NCI-H1417 (cell line): Measurements from ENCODE around the gene AMELY.
"Not testable (repeated sequence)": the region's sequence is repeated elsewhere in the genome, so short reads cannot be mapped to it uniquely, and the experiment has no call there.

Experiments used
- DNase-seq, 3 experiments: peaks; one replicate each; lab custom pipeline; 2025; lab: John Stamatoyannopoulos, UW

AMELY gene

GRCh38 chrY:6911253-6911881 is at the start of gene AMELY:
Gene AMELY (minus strand): TSS chrY:6911752. CDS start chrY:6872608, 39,144 bp downstream.
- no peak for DNase-seq

- DNase-seq: no peak
These were observed 38.4 kb upstream of the AMELY start for GRCh38 chrY:6949947-6950346.

GRCh38 chrY:6948378-6948777 is 36.8 kb upstream of the AMELY start:
- no peak for DNase-seq

- no peak for DNase-seq
These were observed 36.1 kb upstream of the AMELY start for GRCh38 chrY:6947695-6948094.

- DNase-seq: no peak
These were observed 23.9 kb upstream of the AMELY start for GRCh38 chrY:6935497-6935896.

GRCh38 chrY:6931779-6932396 is 20.3 kb upstream of the AMELY start:
- no peak for DNase-seq

GRCh38 chrY:6929237-6929636 is 17.7 kb upstream of the AMELY start:
- DNase-seq: no peak

GRCh38 chrY:6928265-6928664 is 16.7 kb upstream of the AMELY start:
- DNase-seq: no peak

GRCh38 chrY:6921061-6921460 is 9.5 kb upstream of the AMELY start:
- DNase-seq: no peak

- DNase-seq: no peak
These were observed 1.8 kb upstream of the AMELY start for GRCh38 chrY:6913362-6913761.

GRCh38 chrY:6910372-6911252 is 940 bp downstream of the AMELY start, which contains the start of gene TBL1Y:
Gene TBL1Y (plus strand): TSS chrY:6910697. CDS start chrY:7025085, 114,388 bp downstream.
- no peak for DNase-seq

- DNase-seq: no peak
These were observed 1.7 kb downstream of the AMELY start for GRCh38 chrY:6909856-6910255.

GRCh38 chrY:6909118-6909521 is 2.4 kb downstream of the AMELY start:
- DNase-seq: no peak

GRCh38 chrY:6908021-6908420 is 3.5 kb downstream of the AMELY start:
- DNase-seq: not testable (repeated sequence)

- DNase-seq: no peak
These were observed 4.0 kb downstream of the AMELY start for GRCh38 chrY:6907591-6907990.

- not testable (repeated sequence) for DNase-seq
These were observed 9.4 kb downstream of the AMELY start for GRCh38 chrY:6902116-6902515.

GRCh38 chrY:6895236-6895635 is 16.3 kb downstream of the AMELY start:
- no peak for DNase-seq

- DNase-seq: no peak
These were observed 17.1 kb downstream of the AMELY start for GRCh38 chrY:6894496-6894895.

- no peak for DNase-seq
These were observed 62.2 kb downstream of the AMELY start for GRCh38 chrY:6849384-6849783.

GRCh38 chrY:6842650-6843049 is 68.9 kb downstream of the AMELY start:
- not testable (repeated sequence) for DNase-seq
